ENCODE results near the gene HSPB7. TPM values are rescaled to one million over a fixed set of nuclear protein-coding genes. Genes with fewer than 3 reads are reported as not detected.
"Not testable (repeated sequence)": the region's sequence is repeated elsewhere in the genome, so short reads cannot be mapped to it uniquely, and the experiment has no call there.

Gene HSPB7
- total RNA-seq, 1 experiment from 2014 or later: 4.5 TPM

DNA sequence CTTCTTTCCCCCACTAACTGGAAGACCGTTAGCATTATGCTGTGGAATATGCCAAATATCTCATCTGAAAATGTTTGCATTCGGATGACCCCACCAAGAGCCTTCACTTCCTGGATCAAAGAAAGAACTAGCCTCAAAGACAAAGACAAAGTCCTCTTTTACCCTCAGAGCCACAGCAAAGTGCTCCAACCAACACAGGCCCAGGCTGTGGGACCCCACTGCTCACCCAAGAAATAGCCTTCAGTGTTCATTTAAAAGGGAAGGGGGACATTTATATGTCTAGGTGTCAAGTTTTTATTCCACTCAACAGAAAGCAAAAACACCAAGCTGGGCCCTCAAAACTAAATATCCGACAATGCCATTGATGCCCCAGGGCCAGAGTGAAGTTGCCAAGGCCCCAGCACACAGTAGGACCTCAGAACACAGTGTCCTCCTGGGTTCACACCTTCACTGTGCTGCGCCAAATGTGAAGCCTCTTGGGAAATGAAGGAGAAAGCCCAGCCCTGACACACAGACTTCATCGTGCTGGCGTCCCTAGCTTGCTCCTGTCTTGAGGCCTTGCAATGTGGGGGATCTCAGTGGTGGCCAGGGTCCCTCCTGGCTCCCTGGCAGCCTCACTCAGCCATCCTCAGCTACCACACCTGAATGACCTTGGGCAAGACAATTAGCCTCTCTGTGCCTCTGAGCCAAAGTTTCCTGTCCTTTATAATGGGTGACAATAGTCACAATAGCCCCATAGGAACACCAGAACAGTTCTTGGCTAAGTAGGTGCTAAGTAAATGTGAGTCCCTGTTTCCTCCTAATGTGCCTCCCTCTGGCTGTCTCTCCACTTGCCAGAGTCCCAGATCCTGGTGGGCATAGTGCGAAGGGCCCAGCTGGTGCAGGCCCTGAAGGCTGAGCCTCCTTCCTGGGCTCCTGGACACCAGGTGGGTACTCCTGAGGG, 37.0 kb upstream of the HSPB7 start:
- DNase-seq: no peak
- Histone ChIP-seq H3K4me3 (no peak overlapping the region), H3K36me3 (no peaks in the 10 kb centered on the region), H3K9me3 (no peaks in the 10 kb centered on the region), H3K27me3 (no peaks in the 10 kb centered on the region)

GRCh38 chr1:16053781-16054502, 36.1 kb upstream of the HSPB7 start:
- no peak for DNase-seq
- no peaks in the 10 kb centered on the region for H3K9me3 ChIP-seq
- no peak overlapping the region for H3K4me3 ChIP-seq
- H3K36me3 ChIP-seq: no peaks in the 10 kb centered on the region
- H3K27me3 ChIP-seq: no peaks in the 10 kb centered on the region

GRCh38 chr1:16051949-16052348, 34.1 kb upstream of the HSPB7 start:
- not testable (repeated sequence) for H3K4me3 ChIP-seq, H3K9me3 ChIP-seq, DNase-seq, H3K27me3 ChIP-seq, H3K36me3 ChIP-seq

GRCh38 chr1:16051039-16051438, 33.2 kb upstream of the HSPB7 start:
- Histone ChIP-seq H3K36me3 (no peaks in the 10 kb centered on the region), H3K4me3 (no peak overlapping the region), H3K27me3 (no peaks in the 10 kb centered on the region), H3K9me3 (no peaks in the 10 kb centered on the region)
- DNase-seq: no peak

DNA sequence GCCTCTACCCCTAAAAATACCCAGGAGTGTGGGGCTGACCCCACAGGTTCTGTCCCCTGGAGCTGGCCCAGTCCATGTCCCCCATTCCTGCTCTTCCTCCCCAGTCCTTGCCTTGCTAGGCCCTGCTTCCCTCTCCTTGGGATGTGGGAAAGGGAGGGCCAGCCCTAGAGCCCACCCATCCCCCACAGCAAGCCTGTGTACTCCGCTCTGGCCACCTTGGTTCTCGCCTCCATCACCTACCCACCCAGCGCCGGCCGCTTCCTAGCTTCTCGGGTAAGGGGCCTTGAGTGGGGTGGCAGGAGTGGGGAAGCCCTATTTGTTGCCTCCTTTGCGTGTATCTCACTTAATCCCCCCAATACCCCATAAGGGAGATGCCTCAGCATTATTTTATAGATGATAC, 32.5 kb upstream of the HSPB7 start:
- Histone ChIP-seq H3K4me3 (no peak overlapping the region), H3K36me3 (no peaks in the 10 kb centered on the region), H3K27me3 (no peaks in the 10 kb centered on the region), H3K9me3 (no peaks in the 10 kb centered on the region)
- no peak for DNase-seq

DNA sequence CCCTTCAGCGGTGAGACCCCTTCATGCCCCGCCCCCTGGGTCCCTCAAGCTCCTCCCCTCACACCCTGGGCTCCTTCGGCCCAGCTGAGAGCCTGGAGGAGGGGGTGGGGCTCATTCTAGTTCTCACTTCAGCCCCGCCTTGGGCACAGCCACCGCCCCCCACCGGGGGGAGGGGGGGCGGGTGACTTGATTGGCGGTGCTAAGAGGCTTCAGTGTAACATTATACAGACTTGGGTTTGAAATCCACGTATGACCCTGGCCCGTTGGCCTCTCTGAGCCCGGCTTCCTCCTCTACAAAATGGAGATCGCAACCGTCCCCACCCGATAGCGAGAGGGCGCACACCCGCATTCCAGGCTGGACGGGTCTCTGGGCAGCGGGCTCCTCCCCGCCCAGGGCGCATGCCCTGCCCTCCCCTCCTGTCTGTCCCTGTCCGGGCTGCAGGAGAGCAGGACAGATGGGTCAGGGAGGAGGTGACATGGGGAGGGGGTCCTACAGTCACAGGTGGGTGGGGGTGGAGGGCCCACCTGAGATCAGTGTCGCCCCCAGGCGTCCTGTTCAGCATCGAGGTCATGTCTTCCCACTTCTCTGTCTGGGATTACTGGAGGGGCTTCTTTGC, 30.8 kb upstream of the HSPB7 start:
- no peaks in the 10 kb centered on the region for H3K36me3 ChIP-seq
- H3K27me3 ChIP-seq: no peaks in the 10 kb centered on the region
- H3K9me3 ChIP-seq: no peaks in the 10 kb centered on the region
- H3K4me3 ChIP-seq: no peak overlapping the region
- DNase-seq: no peak

DNA sequence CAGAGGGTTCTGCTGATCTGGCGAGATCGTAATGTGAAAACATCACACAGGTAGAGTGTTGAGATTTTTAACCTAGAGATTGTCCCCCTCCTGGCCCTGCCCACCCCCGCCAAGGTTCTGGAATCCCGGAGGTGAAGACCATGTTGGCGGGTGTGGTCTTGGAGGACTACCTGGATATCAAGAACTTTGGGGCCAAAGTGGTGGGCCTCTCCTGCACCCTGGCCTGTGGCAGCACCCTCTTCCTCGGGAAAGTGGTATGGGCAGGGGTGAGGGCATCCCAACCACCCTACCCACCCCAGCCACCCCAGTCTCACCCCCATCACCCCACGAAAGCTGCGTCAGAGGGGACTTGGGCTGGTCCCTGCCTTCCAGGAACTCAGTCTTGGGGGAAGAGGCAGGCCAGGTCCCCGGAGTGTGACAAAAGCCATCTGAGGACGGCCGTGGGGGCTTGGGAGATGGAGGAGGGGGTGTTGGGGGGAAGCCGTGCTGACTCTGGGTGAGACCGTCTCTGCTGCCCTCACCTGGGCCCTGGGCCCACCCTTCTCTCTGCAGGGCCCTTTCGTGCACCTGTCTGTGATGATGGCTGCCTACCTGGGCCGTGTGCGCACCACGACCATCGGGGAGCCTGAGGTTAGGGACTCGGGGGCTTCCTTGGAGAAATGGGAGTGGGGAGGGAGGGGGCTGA, 30.1 kb upstream of the HSPB7 start:
- Histone ChIP-seq H3K9me3 (no peaks in the 10 kb centered on the region), H3K27me3 (no peaks in the 10 kb centered on the region), H3K36me3 (no peaks in the 10 kb centered on the region), H3K4me3 (no peak overlapping the region)
- no peak for DNase-seq

DNA sequence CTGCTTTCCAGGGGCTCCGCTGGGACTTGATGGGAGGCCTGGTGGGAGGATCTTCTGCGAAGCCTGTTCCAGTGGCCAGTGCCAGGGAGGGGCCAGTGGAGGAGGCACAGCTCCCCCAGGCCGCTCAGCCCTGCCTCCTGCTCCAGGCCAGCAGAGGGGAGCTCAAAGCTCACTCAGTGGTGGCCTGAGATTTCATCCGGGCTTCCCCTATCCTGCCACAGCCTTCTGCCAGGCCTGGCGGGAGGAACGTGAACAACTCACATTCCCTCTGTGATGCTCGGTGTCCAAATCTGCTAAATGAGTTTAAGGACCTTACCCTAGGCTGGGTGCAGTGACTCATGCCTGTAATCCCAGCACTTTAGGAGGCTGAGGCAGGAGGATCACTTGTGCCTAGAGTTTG, 29.0 kb upstream of the HSPB7 start:
- Histone ChIP-seq H3K4me3 (no peak overlapping the region), H3K36me3 (no peaks in the 10 kb centered on the region), H3K9me3 (no peaks in the 10 kb centered on the region), H3K27me3 (no peaks in the 10 kb centered on the region)
- DNase-seq: peak; percentile 50

- no peaks in the 10 kb centered on the region for H3K36me3 ChIP-seq
- DNase-seq: no peak
- no peaks in the 10 kb centered on the region for H3K27me3 ChIP-seq
- no peak overlapping the region for H3K4me3 ChIP-seq
- no peaks in the 10 kb centered on the region for H3K9me3 ChIP-seq
Measured at GRCh38 chr1:16043950-16044349, 26.1 kb upstream of the HSPB7 start.

- H3K4me3 ChIP-seq: no peak within 1 kb of the TSS
- no peaks in the 10 kb centered on the region for H3K27me3 ChIP-seq
- H3K36me3 ChIP-seq: no peaks in the 10 kb centered on the region
- DNase-seq: no peak
- no peaks in the 10 kb centered on the region for H3K9me3 ChIP-seq
Measured at GRCh38 chr1:16043521-16043920, 25.7 kb upstream of the HSPB7 start, which contains the start of gene CLCNKB. TSS of gene CLCNKB (plus strand) at chr1:16043782. CDS start at chr1:16044493, 711 bp downstream.

DNA sequence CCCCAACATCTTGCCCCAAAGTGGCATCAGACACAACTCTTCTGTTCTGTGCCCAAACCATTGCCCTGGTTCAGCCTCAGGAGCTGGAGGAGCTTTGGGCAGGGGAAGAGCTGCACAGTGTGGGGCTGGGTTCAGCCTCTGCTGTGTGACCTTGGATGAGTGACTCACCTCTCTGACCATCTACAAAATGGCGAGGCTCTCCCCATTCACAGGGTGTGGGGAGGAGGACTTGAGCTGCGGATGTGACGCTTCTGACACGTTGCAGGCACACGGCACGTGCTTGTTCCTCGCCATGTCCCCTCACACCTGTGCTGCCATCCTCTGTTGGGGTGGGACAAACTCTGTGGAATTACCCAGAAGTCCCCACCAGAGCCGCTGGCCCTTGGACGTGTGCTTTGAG, 24.8 kb upstream of the HSPB7 start:
- not testable (repeated sequence) for H3K36me3 ChIP-seq, DNase-seq, H3K9me3 ChIP-seq, H3K4me3 ChIP-seq, H3K27me3 ChIP-seq

GRCh38 chr1:16042096-16042495, 24.3 kb upstream of the HSPB7 start:
- no peaks in the 10 kb centered on the region for H3K9me3 ChIP-seq
- H3K36me3 ChIP-seq: no peaks in the 10 kb centered on the region
- no peak overlapping the region for H3K4me3 ChIP-seq
- DNase-seq: no peak
- no peaks in the 10 kb centered on the region for H3K27me3 ChIP-seq

- Histone ChIP-seq H3K36me3 (no peaks in the 10 kb centered on the region), H3K4me3 (no peak overlapping the region), H3K27me3 (no peaks in the 10 kb centered on the region), H3K9me3 (no peaks in the 10 kb centered on the region)
- no peak for DNase-seq
Measured at GRCh38 chr1:16041200-16041599, 23.4 kb upstream of the HSPB7 start.

GRCh38 chr1:16039871-16040270, 22.0 kb upstream of the HSPB7 start:
- not testable (repeated sequence) for H3K9me3 ChIP-seq, DNase-seq, H3K27me3 ChIP-seq, H3K36me3 ChIP-seq, H3K4me3 ChIP-seq

GRCh38 chr1:16038620-16038912, 20.7 kb upstream of the HSPB7 start:
- Histone ChIP-seq H3K36me3 (no peaks in the 10 kb centered on the region), H3K4me3 (no peak overlapping the region), H3K9me3 (no peaks in the 10 kb centered on the region), H3K27me3 (no peaks in the 10 kb centered on the region)
- DNase-seq: no peak

DNA sequence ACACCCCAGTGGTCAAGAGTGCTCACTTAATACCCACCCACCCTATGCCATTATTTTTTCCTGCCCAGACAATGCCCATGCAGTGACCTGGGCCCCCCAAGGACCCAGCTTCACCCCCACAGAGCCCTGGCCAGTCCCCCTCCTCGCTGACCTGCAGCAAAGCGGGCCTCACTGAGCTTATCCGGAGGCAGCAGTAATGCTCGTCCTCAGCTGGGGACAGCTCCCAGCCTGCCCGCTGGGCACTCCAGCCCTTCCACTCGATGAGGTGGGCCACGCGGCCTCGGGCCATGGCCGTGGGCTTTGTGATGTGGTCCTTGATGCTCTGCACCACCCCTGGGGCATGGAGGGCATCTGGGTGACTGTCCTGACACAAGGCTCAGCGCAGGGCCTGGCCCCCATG, 18.6 kb upstream of the HSPB7 start:
- not testable (repeated sequence) for H3K4me3 ChIP-seq, H3K36me3 ChIP-seq, H3K27me3 ChIP-seq, H3K9me3 ChIP-seq, DNase-seq

DNA sequence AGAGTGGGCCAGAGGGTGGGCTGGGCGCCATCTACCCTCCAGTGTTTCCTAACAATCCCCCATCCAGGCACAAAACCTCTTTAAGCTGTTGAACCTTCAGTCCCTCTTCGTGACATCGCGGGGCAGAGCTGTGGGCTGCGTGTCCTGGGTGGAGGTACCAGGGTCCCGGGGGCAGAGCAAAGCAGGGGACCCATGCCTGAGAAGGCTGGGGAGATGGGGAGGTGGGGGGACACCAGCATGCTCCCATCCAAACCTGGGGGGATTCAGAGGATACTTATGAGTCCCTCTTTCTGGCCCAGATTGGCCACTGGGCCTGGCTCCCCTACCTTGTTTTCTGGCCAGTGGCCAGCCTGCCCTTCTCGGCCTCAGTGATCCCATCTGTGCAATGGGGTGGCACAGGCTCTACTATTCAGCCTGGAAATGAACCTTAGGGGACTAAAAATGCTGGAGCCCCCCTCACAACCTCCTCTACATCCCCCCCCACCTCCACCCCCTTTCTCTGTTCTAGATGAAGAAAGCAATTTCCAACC, 15.3 kb upstream of the HSPB7 start:
- not testable (repeated sequence) for H3K4me3 ChIP-seq, H3K9me3 ChIP-seq, H3K27me3 ChIP-seq, DNase-seq, H3K36me3 ChIP-seq
